NCI-H1092 treated with DMSO at 0.1 percent for 48 hours (cell line): ENCODE measurements around the gene FADS3.

Experiments used
- DNase-seq: peaks from one replicate; lab custom pipeline; 2025; lab: John Stamatoyannopoulos, UW

FADS3 gene

DNA sequence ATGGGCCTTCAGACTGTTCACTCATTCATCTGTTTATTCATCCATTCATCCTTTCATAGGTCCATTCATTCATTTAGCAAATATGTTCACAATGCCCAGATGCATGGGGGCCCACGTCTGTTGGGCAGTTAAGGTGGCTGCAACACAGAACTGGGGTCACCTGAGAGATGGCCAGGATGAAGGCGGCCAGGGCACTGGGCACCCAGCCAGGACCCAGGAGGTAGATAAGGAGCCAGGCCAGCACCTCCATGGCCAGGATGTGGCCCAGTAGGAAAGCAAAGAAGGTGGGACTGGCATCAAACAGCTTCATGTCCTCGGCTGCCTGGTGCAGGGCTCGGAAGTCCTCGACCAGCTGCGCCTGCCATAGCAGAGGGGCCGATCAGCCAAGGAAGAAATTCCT lies 12.2 kb downstream of the FADS3 start:
- no peak for DNase-seq

DNA sequence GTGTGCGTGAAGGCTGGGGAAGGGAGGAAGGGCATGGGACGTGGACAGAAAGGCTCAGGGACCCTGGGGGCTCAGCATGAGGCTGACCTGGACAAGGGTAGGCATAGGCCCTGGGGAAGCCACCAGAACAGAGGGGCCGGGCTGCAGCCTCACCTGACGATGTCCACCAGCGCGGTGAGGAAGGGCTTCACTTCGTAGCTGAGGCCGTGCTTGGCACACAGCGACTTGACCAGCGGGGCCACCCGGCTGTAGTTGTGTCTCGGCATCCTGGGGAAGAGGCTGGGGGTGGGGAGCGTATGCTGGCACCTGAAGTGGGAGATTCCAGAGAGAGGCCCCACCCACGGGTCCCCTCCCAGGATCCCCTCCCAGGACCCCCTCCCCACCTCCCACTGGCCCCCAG lies 15.6 kb downstream of the FADS3 start:
- no peak for DNase-seq

DNA sequence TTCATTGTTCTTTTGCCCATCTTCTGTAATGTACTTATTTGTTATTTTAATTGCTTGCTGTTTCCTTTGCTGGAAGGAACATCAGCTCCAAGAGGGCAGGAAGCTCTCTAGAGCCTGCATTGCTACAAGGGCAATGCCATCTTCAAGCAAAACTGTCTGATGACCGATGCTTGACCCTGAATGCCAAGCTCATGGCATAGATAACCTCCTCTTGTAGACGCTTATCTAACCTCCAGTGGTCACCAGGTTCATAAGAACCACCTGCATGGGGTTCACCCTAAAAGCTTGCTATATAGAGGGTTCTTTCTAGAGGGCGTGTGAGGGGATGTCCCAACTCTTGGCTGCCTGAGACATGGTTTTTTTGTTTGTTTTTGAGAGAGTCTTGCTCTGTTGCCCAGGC lies 16.5 kb downstream of the FADS3 start:
- DNase-seq, result no peak

GRCh38 chr11:61874377-61874809 lies 17.0 kb downstream of the FADS3 start:
- no peak for DNase-seq

DNA sequence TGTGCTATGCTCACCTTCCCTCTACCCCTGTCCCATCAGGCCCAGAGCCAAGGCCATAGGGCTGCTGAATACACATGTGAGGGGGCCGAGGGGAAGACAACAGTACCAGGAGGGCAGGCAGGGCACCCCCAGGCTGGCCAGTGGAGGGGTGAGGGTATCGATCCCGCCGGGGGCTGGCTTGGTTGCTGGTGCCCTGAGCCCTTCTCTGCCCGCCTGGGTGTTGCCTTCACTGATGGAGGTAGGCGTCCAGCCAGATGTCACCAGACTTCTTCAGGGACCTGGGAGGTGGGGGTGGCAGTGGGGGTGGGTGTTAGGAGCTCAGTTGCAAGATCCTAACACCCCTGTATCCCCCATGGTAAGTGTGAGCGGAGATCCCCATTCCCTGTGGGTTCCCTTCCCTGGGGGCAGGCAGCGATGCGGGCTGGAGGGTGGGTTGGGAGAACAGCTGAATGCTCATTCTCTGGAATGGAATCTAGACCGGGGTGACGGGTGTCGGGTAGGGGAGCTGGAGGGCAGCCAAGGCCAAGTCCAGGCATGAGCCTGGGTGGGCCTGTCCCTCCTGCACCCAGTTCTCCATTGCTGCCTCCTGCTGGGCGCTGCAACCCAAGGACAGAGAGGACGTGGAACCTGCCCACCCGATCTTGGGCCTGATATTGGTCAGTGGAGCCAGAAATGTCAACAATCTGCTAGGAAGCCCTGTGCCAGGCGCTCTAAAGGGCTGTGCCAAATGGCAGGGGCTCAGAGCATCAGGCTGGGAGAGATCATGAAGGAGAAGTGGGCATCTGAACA lies 17.6 kb downstream of the FADS3 start:
- no peak for DNase-seq

GRCh38 chr11:61872935-61873565 lies 18.3 kb downstream of the FADS3 start:
- no peak for DNase-seq

DNA sequence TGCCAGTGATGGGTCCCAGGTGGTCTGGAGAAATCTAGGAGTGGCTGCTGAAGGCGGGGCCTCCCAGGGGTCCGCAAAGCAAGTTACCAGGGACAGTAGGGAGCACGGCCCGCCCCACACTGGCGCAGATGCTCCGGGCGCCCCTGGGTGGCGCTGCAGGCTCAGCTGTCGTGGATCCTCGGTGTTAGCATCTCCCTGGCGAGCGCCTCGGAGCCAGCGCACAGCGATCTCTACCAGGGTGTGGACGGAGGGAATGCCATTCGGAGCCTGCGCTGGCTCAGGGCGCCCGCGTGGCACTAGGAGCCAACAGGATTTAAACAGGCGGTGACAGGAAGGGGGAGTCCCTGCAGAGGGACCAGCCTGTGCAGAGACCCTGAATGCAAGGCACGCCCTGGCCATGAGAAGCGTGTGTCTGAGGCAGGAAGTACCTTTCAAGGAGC lies 20.2 kb downstream of the FADS3 start:
- DNase-seq, result peak; percentile 84

GRCh38 chr11:61870541-61871031 lies 20.8 kb downstream of the FADS3 start:
- no peak for DNase-seq

DNA sequence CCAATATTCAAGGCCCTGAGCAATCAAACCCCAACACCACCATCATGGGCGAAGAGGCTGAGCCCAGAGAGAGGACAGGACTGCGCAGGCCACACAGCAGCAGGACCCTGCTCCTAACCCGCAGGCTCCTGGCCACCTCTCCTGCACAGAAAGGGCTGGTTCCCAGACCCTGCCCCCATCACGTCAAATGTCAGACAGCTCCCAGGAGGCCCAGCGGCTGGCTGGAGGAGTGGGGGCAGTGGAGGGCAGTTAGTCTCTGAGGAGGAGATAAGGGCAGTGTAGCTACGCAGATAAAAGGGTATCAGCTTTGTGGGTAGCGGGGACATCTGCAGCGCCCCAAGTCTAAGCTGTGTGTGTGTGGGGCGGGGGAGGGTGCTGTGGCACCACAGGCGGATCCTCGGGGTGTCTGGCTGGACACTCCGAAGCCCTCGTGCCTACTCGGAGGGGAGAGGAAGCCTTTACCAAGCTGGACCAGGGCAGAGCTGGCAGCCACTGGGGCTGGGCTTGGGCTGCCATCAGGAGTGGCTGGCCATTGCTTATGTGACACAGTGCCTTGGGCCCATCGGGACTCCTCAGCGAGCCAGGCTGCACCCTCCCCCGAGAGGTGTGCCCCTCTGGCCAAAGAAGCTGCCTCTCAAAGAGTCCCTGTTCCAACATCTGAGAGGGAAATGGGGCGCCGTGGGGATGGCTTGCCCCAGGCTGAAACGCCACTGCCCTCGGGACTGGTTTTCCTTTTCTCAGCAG lies 21.5 kb downstream of the FADS3 start:
- DNase-seq, result no peak

DNA sequence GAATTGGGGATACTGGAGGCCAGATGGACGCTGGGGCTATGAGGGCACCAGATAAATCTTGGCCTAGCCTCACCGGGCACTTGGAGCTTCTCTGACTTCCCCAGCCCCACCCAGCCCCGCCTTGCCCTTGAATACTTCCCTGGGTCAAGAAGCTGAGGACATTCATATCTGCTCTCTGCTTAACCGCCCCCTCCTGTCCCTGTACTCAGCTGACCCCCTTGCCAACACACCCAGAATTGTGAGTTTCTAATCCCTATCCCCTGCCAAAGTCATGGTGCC lies 22.0 kb downstream of the FADS3 start:
- no peak for DNase-seq

DNA sequence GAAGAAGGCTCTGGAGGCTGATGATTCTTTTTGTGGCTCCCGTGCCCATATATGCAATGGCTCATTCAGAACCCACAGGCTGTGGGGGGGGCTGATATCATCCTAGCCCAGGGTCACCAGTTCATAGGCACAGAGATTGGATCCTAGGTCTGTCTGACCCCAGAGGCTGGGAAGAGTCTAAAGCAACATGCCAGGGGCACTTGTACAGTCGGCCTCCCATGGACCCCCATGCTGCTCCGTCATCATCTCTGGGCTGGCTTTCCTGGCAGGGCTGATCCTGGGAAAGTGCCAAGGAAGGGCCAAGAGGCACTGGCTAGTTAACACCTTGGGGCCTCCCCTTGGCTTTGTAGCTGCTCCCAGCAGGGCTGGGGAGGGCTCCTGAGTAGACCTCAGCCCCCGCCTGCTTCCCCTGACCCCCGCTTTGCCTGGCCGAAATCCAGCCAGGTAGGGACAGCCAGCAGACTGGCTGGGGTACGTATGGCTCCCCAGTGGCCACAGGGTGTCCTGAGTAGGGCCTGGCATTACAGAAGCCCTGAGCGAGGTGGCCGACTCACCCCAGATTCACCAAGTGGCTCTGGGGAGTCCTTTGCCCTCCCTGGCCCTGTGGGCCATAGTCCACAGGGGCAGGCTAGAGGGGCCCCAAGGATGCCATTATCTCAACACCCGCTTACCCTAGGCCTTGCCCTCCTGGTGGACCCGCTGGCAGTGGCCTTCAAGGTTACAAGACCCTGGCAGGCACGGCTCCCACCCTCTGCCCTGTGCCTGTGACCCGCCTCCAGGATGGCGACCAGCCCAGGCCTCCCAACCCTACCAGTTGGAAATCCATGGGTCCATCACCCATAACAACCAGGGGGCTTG lies 22.5 kb downstream of the FADS3 start:
- DNase-seq, result no peak

DNA sequence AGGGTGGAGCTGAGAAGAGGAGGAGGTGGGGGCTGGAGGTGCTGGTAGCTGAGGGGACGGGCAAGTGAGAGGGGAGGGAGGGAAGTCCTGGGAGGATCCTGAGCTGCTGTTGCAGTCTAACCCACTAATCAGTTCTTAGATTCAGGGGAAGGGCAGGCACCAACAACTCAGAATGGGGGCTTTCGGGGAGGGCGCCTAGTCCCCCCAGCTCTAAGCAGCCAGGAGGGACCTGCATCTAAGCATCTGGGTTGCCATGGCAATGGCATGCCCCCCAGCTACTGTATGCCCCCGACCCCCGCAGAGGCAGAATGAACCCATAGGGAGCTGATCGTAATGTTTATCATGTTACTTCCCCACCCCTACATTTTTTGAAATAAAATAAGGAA lies 24.4 kb downstream of the FADS3 start:
- DNase-seq, result no peak

DNA sequence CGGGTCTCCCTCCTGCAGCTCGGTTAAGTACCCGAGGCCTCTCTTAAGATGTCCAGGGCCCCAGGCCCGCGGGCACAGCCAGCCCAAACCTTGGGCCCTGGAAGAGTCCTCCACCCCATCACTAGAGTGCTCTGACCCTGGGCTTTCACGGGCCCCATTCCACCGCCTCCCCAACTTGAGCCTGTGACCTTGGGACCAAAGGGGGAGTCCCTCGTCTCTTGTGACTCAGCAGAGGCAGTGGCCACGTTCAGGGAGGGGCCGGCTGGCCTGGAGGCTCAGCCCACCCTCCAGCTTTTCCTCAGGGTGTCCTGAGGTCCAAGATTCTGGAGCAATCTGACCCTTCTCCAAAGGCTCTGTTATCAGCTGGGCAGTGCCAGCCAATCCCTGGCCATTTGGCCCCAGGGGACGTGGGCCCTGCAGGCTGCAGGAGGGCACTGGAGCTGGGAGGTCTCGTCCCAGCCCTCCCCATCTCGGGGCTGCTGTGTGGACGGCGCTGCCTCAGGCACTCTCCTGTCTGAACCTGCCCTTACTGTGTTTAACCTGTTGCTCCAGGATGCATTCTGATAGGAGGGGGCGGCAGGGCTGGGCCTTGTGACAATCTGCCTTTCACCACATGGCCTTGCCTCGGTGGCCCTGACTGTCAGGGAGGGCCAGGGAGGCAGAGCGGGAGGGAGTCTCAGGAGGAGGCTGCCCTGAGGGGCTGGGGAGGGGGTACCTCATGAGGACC lies 25.0 kb downstream of the FADS3 start:
- no peak for DNase-seq

DNA sequence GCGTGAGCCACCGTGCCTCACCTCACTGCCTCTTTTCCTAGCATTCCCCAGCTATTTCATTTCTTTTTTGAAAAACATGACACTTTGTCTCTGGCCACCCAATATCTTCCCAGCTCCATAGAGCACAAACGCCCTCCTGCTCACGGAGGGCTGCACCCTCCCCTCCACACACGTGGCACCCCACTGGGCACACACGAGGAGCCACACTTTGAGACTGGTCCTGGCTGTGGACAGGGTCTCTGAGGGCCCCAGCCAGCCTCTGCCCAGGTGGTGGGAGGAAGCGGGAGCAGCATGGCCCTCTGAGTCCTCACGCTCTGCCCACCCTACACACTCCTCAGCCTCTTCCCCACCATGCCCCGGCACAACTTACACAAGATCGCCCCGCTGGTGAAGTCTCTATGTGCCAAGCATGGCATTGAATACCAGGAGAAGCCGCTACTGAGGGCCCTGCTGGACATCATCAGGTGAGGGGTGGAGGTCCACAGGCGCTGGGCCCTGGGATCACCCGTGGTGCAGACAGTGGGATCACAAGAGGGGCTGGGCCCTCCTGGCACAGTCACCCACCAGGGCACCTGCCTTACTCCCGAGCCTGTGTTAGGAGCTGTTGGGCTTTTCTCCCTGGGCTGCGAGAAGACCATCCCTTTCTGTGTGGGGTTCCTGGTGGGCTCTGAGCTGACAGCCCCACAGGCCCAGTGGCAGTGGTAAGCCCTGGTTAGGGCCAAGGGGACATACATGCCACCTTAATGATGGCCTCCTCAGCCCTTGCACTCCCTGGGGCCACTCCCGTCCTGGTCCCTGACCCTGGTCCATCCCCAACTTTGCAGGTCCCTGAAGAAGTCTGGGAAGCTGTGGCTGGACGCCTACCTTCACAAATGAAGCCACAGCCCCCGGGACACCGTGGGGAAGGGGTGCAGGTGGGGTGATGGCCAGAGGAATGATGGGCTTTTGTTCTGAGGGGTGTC lies 26.2 kb downstream of the FADS3 start:
- no peak for DNase-seq

DNA sequence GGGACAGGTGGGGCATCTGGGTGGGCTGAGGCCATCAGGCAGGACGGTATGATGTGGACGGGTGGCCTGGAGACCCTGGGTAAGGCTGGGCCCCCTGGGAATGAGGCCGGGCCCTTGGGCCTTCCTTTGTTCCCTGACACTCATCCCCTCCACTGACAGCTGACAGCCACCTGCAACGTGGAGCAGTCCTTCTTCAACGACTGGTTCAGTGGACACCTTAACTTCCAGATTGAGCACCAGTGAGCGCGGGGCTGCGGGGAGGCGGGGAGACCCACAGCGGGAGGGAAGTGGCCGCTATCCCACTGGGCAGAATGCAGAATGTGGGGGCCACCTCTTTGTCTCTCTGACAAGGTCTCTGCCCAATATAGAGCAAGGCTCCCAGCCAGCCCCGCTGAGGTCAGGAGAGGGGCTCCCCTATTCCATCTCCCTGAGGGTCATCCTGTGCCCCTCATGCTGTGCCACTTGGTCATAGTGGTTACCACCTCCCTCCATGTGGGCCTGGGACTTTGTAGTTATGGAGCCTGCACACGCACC lies 27.7 kb downstream of the FADS3 start:
- DNase-seq, result no peak

DNA sequence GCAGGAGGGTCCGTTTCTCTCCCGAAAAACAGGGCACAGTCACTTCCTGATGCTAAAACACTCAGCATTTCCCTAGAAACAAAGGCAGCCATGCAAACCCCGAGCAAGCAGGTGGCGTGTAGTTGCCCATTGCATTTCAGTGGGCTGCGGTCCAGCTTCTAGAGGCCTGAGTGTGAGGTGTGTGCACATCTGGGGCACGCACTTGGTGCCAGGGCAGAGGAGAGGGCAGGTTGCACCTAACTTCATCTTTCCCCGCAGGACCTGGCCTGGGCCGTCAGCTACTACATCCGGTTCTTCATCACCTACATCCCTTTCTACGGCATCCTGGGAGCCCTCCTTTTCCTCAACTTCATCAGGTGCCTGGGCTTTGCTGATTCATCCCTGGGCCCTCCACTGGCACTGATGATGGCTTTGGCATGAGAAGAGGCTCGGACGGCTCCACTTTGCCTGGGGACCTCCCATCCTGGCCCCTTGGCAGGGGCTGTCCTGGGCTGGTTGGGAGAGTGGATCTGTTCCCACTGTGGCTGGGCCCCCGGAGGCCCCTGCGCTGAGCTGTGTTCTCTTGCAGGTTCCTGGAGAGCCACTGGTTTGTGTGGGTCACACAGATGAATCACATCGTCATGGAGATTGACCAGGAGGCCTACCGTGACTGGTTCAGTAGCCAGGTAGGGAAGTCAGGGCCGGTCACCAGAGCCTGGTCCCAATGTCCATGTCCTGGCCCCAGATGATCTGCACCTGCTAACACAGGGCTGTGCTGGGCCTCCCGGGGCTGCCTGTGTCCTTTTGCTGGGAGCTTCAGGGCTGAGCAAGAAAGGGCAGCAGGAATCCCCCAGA lies 28.4 kb downstream of the FADS3 start:
- no peak for DNase-seq

DNA sequence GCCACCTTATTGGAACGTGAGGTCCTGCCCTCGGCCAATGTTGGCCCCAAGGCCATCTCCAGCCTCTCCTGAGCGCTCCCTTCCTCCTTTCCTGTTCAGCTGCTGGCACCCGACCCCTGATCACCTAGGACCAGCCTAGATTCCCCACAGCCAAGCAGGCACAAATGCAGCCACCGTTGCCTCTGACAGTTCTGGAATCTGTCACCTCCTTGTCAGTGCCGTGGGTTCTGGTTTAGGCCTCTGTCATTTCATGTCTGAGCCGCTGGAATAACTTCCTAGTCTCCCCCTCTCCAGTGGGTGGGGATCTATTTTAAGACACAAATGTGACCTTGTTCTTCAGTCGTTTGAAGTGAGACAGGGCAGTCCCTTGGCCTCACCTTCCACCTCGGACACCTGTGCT lies 29.7 kb downstream of the FADS3 start:
- no peak for DNase-seq

DNA sequence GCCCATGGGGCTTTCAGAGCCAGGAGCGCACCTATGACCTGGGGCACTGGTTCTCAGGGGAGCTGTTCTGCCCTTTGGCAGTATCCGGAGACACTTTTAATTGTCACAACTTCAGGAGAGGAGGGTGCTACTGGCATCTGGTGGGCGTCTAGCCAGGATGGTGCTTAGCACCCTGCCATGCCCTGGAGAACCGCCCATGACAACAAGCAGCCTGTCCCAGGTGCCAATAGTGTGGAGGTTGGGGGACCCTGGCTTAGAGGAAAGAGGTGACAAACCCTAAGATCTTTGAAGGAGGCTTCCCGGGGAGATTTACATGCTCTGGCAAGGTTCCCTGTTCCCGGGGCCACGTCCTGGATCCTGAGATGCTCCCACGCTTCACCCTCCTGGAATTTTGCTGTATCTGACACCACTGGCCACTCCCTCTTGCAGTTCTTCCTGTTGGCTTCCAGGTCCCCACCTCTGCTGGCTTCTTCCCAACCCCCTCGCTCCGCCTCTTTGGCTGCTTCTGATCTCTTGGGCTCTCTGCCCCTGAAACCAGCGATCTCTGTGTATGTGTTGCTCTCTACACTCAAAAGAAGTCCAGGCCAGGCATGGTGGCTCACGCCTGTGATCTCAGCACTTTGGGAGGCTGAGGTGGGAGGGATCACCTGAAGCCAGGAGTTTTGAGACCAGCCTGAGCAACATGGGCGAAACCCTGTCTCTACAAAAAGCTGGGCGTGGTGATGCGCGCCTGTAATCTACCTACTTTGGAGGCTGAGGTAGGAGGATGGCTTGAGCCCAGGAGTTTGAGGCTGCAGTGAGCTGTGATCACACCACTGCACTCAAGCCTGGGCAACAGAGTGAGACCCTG lies 31.1 kb downstream of the FADS3 start:
- DNase-seq, result no peak
